ENCODE results near the gene FAM200C. TPM values are rescaled to one million over a fixed set of nuclear protein-coding genes. Genes with fewer than 3 reads are reported as not detected.

Gene FAM200C
- total and polyA plus RNA-seq, 9 of the 15 experiments (the other 6 are each of a cell fraction or from before 2014, with no cell fraction given) = 1.3 to 7.0 (median 1.8) TPM

DNA sequence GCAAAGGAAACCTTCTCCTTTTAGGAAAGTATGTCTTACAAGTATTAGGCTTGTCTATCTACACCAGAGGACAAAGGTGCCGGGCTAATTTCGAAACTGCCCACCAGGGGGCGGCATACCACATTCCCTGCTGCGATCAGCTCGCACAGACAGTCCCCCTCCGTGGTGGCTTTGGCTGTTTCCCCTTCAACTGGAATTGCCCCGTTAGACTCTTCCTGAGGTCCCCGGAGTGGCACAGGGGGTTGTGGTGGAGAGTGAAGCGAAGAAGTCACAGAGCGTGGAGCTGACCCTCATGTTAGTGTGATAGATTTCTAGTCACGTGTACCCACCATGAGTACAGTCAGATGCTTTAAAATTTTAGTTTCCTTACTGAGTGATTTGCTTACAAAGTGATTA is 39.3 kb upstream of the FAM200C start:
- Histone ChIP-seq H3K4me1 (replicated peaks in 1 of 2; ENCODE audit: control insufficient read depth in 2 of 2, insufficient read depth in 2 of 2, low read length in 2 of 2) (peaks cover 8 to 14% of the 10 kb centered on the region in 2 experiments; a peak in 4 of 5 replicates), H3K27me3 (ENCODE audit: control insufficient read depth in 2 of 2, insufficient read depth in 2 of 2, low read length in 2 of 2) (no peaks in the 10 kb centered on the region; a peak in 1 of 5 replicates), H3K4me2 (ENCODE audit: insufficient read depth, low read length) (peak overlapping the region; percentile 88), H3K9ac (ENCODE audit: insufficient read depth in 1 of 2, low read depth in 2 of 2, low read length in 2 of 2) (peak overlapping the region; percentile 50 to 76; a peak in 3 of 4 replicates), H3K36me3 (ENCODE audit: control insufficient read depth, insufficient read depth, low read length) (no peaks in the 10 kb centered on the region), H3K9me1 (ENCODE audit: control insufficient read depth, insufficient read depth, low read length) (no peaks in the 10 kb centered on the region), H3K4me3 (peak overlapping the region; percentile 33), H2AFZ (ENCODE audit: low read depth, low read length) (peak overlapping the region; percentile 98), H3K79me2 (ENCODE audit: control insufficient read depth, insufficient read depth, low read length) (no peaks in the 10 kb centered on the region), H3K9me3 (replicated peaks; ENCODE audit: control insufficient read depth, insufficient read depth, low read depth, low read length) (no peaks in the 10 kb centered on the region), H4K20me1 (replicated peaks; ENCODE audit: control insufficient read depth, insufficient read depth, low read length) (no peaks in the 10 kb centered on the region), H3K27ac (ENCODE audit: extremely low read depth, low read depth, low read length) (no peak overlapping the region)
- peak; percentile 96 for ATAC-seq
- intact Hi-C loops (cut with micrococcal nuclease) = no loop called here
- ChIA-PET POLR2A (interaction anchor here (0.7 to 2.9 kb wide), 5 partner anchors 10 to 588 kb away, joined by 3 to 12 read pairs (median 3); partner anchors contain the start of gene PTTG1), CTCF (ENCODE audit: low intra/inter-chr PET ratio) (interaction anchor here (0.6 kb wide), 1 partner anchor 1387 kb away, joined by 6 read pairs; no protein-coding TSS in a partner anchor)
- in situ Hi-C loops (cut with MboI) = no loop called here
- WGBS (ENCODE audit: insufficient coverage, low coverage, missing lambda C conversion rate) = 1% methylated on average over 11 of the region's 11 CpGs
- peak; percentile 84 to 87 (median 86) for DNase-seq (ENCODE audit: extremely low read depth in 1 of 4, low spot score in 3 of 4)
- FAIRE-seq = peak; percentile 93
- BruUV-seq (replicated peaks) = no TSS peak
- TF ChIP-seq LARP7 (IDR thresholded peaks at IDR 0.05) (no peak), MAZ (CRISPR knock-in tag; conservative IDR thresholded peaks at IDR 0.05 in 1 of 2, IDR thresholded peaks at IDR 0.05 in 1 of 2) (0 out of 4 replicates have a peak, but pooled peaks of 1 of the 2 experiments have one; percentile 12), RAD21 (CRISPR knock-in tag; conservative IDR thresholded peaks at IDR 0.05 in 1 of 2, IDR thresholded peaks at IDR 0.05 in 1 of 2) (peak; percentile 48 to 68)
- TF ChIP-seq, protein P1, sequence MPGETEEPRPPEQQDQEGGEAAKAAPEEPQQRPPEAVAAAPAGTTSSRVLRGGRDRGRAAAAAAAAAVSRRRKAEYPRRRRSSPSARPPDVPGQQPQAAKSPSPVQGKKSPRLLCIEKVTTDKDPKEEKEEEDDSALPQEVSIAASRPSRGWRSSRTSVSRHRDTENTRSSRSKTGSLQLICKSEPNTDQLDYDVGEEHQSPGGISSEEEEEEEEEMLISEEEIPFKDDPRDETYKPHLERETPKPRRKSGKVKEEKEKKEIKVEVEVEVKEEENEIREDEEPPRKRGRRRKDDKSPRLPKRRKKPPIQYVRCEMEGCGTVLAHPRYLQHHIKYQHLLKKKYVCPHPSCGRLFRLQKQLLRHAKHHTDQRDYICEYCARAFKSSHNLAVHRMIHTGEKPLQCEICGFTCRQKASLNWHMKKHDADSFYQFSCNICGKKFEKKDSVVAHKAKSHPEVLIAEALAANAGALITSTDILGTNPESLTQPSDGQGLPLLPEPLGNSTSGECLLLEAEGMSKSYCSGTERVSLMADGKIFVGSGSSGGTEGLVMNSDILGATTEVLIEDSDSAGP (CRISPR knock-in tag; IDR thresholded peaks at IDR 0.05) = no peak
- TF ChIP-seq, protein P2, sequence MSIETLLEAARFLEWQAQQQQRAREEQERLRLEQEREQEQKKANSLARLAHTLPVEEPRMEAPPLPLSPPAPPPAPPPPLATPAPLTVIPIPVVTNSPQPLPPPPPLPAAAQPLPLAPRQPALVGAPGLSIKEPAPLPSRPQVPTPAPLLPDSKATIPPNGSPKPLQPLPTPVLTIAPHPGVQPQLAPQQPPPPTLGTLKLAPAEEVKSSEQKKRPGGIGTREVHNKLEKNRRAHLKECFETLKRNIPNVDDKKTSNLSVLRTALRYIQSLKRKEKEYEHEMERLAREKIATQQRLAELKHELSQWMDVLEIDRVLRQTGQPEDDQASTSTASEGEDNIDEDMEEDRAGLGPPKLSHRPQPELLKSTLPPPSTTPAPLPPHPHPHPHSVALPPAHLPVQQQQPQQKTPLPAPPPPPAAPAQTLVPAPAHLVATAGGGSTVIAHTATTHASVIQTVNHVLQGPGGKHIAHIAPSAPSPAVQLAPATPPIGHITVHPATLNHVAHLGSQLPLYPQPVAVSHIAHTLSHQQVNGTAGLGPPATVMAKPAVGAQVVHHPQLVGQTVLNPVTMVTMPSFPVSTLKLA (conservative IDR thresholded peaks at IDR 0.05) = peak; percentile 33 to 45; a peak in 1 of 4 replicates
- TF ChIP-seq, protein P3, sequence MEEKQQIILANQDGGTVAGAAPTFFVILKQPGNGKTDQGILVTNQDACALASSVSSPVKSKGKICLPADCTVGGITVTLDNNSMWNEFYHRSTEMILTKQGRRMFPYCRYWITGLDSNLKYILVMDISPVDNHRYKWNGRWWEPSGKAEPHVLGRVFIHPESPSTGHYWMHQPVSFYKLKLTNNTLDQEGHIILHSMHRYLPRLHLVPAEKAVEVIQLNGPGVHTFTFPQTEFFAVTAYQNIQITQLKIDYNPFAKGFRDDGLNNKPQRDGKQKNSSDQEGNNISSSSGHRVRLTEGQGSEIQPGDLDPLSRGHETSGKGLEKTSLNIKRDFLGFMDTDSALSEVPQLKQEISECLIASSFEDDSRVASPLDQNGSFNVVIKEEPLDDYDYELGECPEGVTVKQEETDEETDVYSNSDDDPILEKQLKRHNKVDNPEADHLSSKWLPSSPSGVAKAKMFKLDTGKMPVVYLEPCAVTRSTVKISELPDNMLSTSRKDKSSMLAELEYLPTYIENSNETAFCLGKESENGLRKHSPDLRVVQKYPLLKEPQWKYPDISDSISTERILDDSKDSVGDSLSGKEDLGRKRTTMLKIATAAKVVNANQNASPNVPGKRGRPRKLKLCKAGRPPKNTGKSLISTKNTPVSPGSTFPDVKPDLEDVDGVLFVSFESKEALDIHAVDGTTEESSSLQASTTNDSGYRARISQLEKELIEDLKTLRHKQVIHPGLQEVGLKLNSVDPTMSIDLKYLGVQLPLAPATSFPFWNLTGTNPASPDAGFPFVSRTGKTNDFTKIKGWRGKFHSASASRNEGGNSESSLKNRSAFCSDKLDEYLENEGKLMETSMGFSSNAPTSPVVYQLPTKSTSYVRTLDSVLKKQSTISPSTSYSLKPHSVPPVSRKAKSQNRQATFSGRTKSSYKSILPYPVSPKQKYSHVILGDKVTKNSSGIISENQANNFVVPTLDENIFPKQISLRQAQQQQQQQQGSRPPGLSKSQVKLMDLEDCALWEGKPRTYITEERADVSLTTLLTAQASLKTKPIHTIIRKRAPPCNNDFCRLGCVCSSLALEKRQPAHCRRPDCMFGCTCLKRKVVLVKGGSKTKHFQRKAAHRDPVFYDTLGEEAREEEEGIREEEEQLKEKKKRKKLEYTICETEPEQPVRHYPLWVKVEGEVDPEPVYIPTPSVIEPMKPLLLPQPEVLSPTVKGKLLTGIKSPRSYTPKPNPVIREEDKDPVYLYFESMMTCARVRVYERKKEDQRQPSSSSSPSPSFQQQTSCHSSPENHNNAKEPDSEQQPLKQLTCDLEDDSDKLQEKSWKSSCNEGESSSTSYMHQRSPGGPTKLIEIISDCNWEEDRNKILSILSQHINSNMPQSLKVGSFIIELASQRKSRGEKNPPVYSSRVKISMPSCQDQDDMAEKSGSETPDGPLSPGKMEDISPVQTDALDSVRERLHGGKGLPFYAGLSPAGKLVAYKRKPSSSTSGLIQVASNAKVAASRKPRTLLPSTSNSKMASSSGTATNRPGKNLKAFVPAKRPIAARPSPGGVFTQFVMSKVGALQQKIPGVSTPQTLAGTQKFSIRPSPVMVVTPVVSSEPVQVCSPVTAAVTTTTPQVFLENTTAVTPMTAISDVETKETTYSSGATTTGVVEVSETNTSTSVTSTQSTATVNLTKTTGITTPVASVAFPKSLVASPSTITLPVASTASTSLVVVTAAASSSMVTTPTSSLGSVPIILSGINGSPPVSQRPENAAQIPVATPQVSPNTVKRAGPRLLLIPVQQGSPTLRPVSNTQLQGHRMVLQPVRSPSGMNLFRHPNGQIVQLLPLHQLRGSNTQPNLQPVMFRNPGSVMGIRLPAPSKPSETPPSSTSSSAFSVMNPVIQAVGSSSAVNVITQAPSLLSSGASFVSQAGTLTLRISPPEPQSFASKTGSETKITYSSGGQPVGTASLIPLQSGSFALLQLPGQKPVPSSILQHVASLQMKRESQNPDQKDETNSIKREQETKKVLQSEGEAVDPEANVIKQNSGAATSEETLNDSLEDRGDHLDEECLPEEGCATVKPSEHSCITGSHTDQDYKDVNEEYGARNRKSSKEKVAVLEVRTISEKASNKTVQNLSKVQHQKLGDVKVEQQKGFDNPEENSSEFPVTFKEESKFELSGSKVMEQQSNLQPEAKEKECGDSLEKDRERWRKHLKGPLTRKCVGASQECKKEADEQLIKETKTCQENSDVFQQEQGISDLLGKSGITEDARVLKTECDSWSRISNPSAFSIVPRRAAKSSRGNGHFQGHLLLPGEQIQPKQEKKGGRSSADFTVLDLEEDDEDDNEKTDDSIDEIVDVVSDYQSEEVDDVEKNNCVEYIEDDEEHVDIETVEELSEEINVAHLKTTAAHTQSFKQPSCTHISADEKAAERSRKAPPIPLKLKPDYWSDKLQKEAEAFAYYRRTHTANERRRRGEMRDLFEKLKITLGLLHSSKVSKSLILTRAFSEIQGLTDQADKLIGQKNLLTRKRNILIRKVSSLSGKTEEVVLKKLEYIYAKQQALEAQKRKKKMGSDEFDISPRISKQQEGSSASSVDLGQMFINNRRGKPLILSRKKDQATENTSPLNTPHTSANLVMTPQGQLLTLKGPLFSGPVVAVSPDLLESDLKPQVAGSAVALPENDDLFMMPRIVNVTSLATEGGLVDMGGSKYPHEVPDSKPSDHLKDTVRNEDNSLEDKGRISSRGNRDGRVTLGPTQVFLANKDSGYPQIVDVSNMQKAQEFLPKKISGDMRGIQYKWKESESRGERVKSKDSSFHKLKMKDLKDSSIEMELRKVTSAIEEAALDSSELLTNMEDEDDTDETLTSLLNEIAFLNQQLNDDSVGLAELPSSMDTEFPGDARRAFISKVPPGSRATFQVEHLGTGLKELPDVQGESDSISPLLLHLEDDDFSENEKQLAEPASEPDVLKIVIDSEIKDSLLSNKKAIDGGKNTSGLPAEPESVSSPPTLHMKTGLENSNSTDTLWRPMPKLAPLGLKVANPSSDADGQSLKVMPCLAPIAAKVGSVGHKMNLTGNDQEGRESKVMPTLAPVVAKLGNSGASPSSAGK (IDR thresholded peaks at IDR 0.05) = peak; percentile 38; the same call in 1 of the 2 replicates

Data from K562 (cell line).